Endometrial microvascular endothelial cells (primary cell): ENCODE measurements around the gene RIN3. TPM values are rescaled to one million over a fixed set of nuclear protein-coding genes. Genes with fewer than 3 reads are reported as not detected.

ENCODE experiments used
- in situ Hi-C: cut with HindIII; loops from 2 replicates; pipeline ENCODE4 v1.10.0; 2017; ENCODE audit warnings: low sequenced_read_pairs, low pct_unique_long_range_greater_than_20kb; ENCODE audit errors: inconsistent ontology term
- total RNA-seq: library from RNA; depleted of rRNA; stranded (reverse); fragments of >200 nt; gene quantifications from one replicate; pipeline ENCODE4 v1.2.3, GENCODE V29; 2015; ENCODE audit errors: inconsistent ontology term

RIN3 gene
- total RNA-seq, 1 donor from 2014 or later, result 2.0 TPM

GRCh38 chr14:92646952-92647796, 133.6 kb downstream of the RIN3 start:
- in situ Hi-C loops, result no loop called here

GRCh38 chr14:92647797-92648279, 134.3 kb downstream of the RIN3 start:
- in situ Hi-C loops, result no loop called here

- in situ Hi-C loops, result no loop called here
Observed at GRCh38 chr14:92649066-92649465, 135.5 kb downstream of the RIN3 start.

GRCh38 chr14:92649934-92650545, 136.5 kb downstream of the RIN3 start:
- in situ Hi-C loops, result no loop called here

- in situ Hi-C loops, result no loop called here
Observed at GRCh38 chr14:92650581-92651105, 137.1 kb downstream of the RIN3 start.

GRCh38 chr14:92651106-92651757, 137.7 kb downstream of the RIN3 start:
- in situ Hi-C loops, result no loop called here

GRCh38 chr14:92651758-92652406, 138.3 kb downstream of the RIN3 start:
- in situ Hi-C loops, result no loop called here

- in situ Hi-C loops, result no loop called here
Observed at GRCh38 chr14:92652413-92653151, 139.0 kb downstream of the RIN3 start.

- in situ Hi-C loops, result no loop called here
Observed at GRCh38 chr14:92653162-92653651, 139.6 kb downstream of the RIN3 start.

- in situ Hi-C loops, result no loop called here
Observed at GRCh38 chr14:92654239-92654901, 140.8 kb downstream of the RIN3 start.

GRCh38 chr14:92655419-92656201, 142.0 kb downstream of the RIN3 start:
- in situ Hi-C loops, result no loop called here

GRCh38 chr14:92656306-92657081, 142.9 kb downstream of the RIN3 start:
- in situ Hi-C loops, result no loop called here

- in situ Hi-C loops, result no loop called here
Observed at GRCh38 chr14:92657457-92658142, 144.0 kb downstream of the RIN3 start.

- in situ Hi-C loops, result no loop called here
Observed at GRCh38 chr14:92658160-92658559, 144.6 kb downstream of the RIN3 start.

- in situ Hi-C loops, result no loop called here
Observed at GRCh38 chr14:92658684-92659083, 145.1 kb downstream of the RIN3 start.
